CD4-positive, alpha-beta memory T cell (primary cell): ENCODE measurements around the gene ZC3H12C. TPM values are rescaled to one million over a fixed set of nuclear protein-coding genes. Genes with fewer than 3 reads are reported as not detected.

Source experiments
- CTCF ChIA-PET: fragments of 350-600 bp; sonication (Branson Sonifier 250); formaldehyde crosslinking; loops from one replicate; lab custom pipeline; 2021; ENCODE audit warnings: inconsistent platforms; ENCODE audit not compliant: partially characterized antibody; lab: Charles Lee
- POLR2A ChIA-PET: fragments of 350-600 bp; sonication (Branson Sonifier 250); formaldehyde crosslinking; loops from one replicate; lab custom pipeline; 2021; ENCODE audit not compliant: partially characterized antibody; lab: Charles Lee
- DNase-seq, 5 donors: peaks; one replicate each; pipeline versions ENCODE4 v3.0.0 to v3.0.0-alpha.2; 2020 to 2022; ENCODE audit warnings: mixed read lengths in 1 of 5
- H3K27ac ChIP-seq: one replicate; pipeline ENCODE4 v1.7.0; 2013; ENCODE audit warnings: low read depth, low read length
- H3K27me3 ChIP-seq: 2 replicates; pipeline ENCODE4 v1.7.0; 2013; ENCODE audit warnings: mild to moderate bottlenecking, low read length, moderate library complexity; ENCODE audit not compliant: insufficient read depth
- H3K36me3 ChIP-seq: 2 replicates; pipeline ENCODE4 v1.7.0; 2013; ENCODE audit warnings: mild to moderate bottlenecking, low read length, moderate library complexity; ENCODE audit not compliant: insufficient read depth
- H3K4me1 ChIP-seq: 2 replicates; pipeline ENCODE4 v1.7.0; 2013; ENCODE audit warnings: mild to moderate bottlenecking, low read length, moderate library complexity; ENCODE audit not compliant: insufficient read depth
- H3K4me3 ChIP-seq, 2 donors: one replicate each; pipeline ENCODE4 v1.7.0; 2013; ENCODE audit warnings: low read length in 2 of 2, mild to moderate bottlenecking in 1 of 2
- H3K9me3 ChIP-seq, 2 donors: one replicate each; pipeline ENCODE4 v1.7.0; 2013; ENCODE audit warnings: low read length in 2 of 2, control low read depth in 1 of 2; ENCODE audit not compliant: control insufficient read depth in 1 of 2
- H3K27ac Mint-ChIP-seq, 7 donors: one replicate each; pipeline ENCODE4 v1.8.0; 2020 to 2021; ENCODE audit warnings: mixed read lengths in 7 of 7, mild to moderate bottlenecking in 6 of 7, inconsistent platforms in 3 of 7, moderate library complexity in 3 of 7
- H3K27me3 Mint-ChIP-seq, 2 donors: one replicate each; pipeline ENCODE4 v1.8.0; 2020 to 2021; ENCODE audit warnings: mixed read lengths in 2 of 2
- H3K36me3 Mint-ChIP-seq, 2 donors: one replicate each; pipeline ENCODE4 v1.8.0; 2020 to 2021; ENCODE audit warnings: mixed read lengths in 2 of 2, inconsistent platforms in 1 of 2, mild to moderate bottlenecking in 1 of 2
- H3K4me1 Mint-ChIP-seq, 4 donors: one replicate each; pipeline ENCODE4 v1.8.0; 2020 to 2021; ENCODE audit warnings: mixed read lengths in 4 of 4, mild to moderate bottlenecking in 1 of 4
- H3K4me3 Mint-ChIP-seq, 8 donors: one replicate each; pipeline ENCODE4 v1.8.0; 2020 to 2021; ENCODE audit warnings: mixed read lengths in 8 of 8, mild to moderate bottlenecking in 7 of 8, moderate library complexity in 6 of 8, inconsistent platforms in 3 of 8
- H3K9me3 Mint-ChIP-seq, 8 donors: one replicate each; pipeline ENCODE4 v1.8.0; 2020 to 2021; ENCODE audit warnings: mixed read lengths in 8 of 8, mild to moderate bottlenecking in 5 of 8, inconsistent platforms in 3 of 8, moderate library complexity in 1 of 8
- intact Hi-C: fragments of 100-400 bp; cut with micrococcal nuclease; formaldehyde crosslinking; loops from one replicate; pipeline ENCODE4 v1.15.1; 2023
- polyA plus RNA-seq, 2 donors: library from polyadenylated mRNA; unstranded; fragments of 300-500 nt; fragmentation: Illumina TruSeq; gene quantifications; one replicate each; pipeline ENCODE4 v1.2.3, GENCODE V29; 2021
- total RNA-seq, 2 experiments: library from RNA; stranded (reverse); gene quantifications; one replicate each; pipeline ENCODE4 v1.2.3, GENCODE V29; 2021

The ZC3H12C gene
- total and polyA plus RNA-seq, 4 experiments from 2014 or later: 0.17 TPM; not detected in 2

- Mint-ChIP-seq H3K9me3 (no peaks in the 10 kb centered on the region), H3K4me3 (no peak overlapping the region), H3K36me3 (no peaks in the 10 kb centered on the region), H3K27me3 (peaks cover 4 to 24% of the 10 kb centered on the region in 2 donors), H3K4me1 (no peaks in the 10 kb centered on the region), H3K27ac (no peak overlapping the region)
- H3K27me3 ChIP-seq: no peaks in the 10 kb centered on the region
- intact Hi-C loops: no loop called here
- no peak for DNase-seq
- no peak overlapping the region for H3K27ac ChIP-seq
- no peaks in the 10 kb centered on the region for H3K36me3 ChIP-seq
- POLR2A ChIA-PET: no interaction called here
- CTCF ChIA-PET: interaction anchor here (1.0 kb wide), 1 partner anchor 9 kb away, joined by 3 read pairs; no protein-coding TSS in a partner anchor
- no peaks in the 10 kb centered on the region for H3K9me3 ChIP-seq
- no peak overlapping the region for H3K4me3 ChIP-seq
- no peaks in the 10 kb centered on the region for H3K4me1 ChIP-seq
Measured at GRCh38 chr11:110153474-110153873, 60.3 kb downstream of the ZC3H12C start.

- no peaks in the 10 kb centered on the region for H3K36me3 Mint-ChIP-seq
- no peak overlapping the region for H3K27ac Mint-ChIP-seq
- Histone ChIP-seq H3K27ac (no peak overlapping the region), H3K4me1 (no peaks in the 10 kb centered on the region), H3K4me3 (no peak overlapping the region), H3K9me3 (no peaks in the 10 kb centered on the region), H3K27me3 (no peaks in the 10 kb centered on the region), H3K36me3 (no peaks in the 10 kb centered on the region)
- H3K27me3 Mint-ChIP-seq: peaks cover 3 to 17% of the 10 kb centered on the region in 2 donors
- DNase-seq: no peak
- no peaks in the 10 kb centered on the region for H3K4me1 Mint-ChIP-seq
- ChIA-PET CTCF (no interaction called here), POLR2A (no interaction called here)
- intact Hi-C loops: no loop called here
- H3K4me3 Mint-ChIP-seq: no peak overlapping the region
- no peaks in the 10 kb centered on the region for H3K9me3 Mint-ChIP-seq
Measured at GRCh38 chr11:110156503-110156902, 63.3 kb downstream of the ZC3H12C start.

GRCh38 chr11:110158317-110159200 lies 65.4 kb downstream of the ZC3H12C start:
- CTCF ChIA-PET: no interaction called here
- no peaks in the 10 kb centered on the region for H3K36me3 ChIP-seq
- Mint-ChIP-seq H3K27ac (no peak overlapping the region), H3K36me3 (no peaks in the 10 kb centered on the region), H3K9me3 (no peaks in the 10 kb centered on the region), H3K4me1 (no peaks in the 10 kb centered on the region), H3K4me3 (no peak overlapping the region), H3K27me3 (peaks cover 6 to 16% of the 10 kb centered on the region in 2 donors)
- intact Hi-C loops: no loop called here
- no peak for DNase-seq
- H3K9me3 ChIP-seq: no peaks in the 10 kb centered on the region
- POLR2A ChIA-PET: no interaction called here
- no peaks in the 10 kb centered on the region for H3K4me1 ChIP-seq
- H3K27ac ChIP-seq: no peak overlapping the region
- no peaks in the 10 kb centered on the region for H3K27me3 ChIP-seq
- no peak overlapping the region for H3K4me3 ChIP-seq

- no peaks in the 10 kb centered on the region for H3K36me3 ChIP-seq
- H3K9me3 Mint-ChIP-seq: no peaks in the 10 kb centered on the region
Measured at GRCh38 chr11:110159476-110159875, 66.3 kb downstream of the ZC3H12C start.

GRCh38 chr11:110160016-110160415 lies 66.8 kb downstream of the ZC3H12C start:
- intact Hi-C loops: no loop called here
- H3K9me3 Mint-ChIP-seq: no peaks in the 10 kb centered on the region
- Histone ChIP-seq H3K4me1 (no peaks in the 10 kb centered on the region), H3K36me3 (no peaks in the 10 kb centered on the region), H3K27ac (no peak overlapping the region), H3K4me3 (no peak overlapping the region), H3K27me3 (no peaks in the 10 kb centered on the region), H3K9me3 (no peaks in the 10 kb centered on the region)
- ChIA-PET CTCF (no interaction called here), POLR2A (interaction anchor here (0.6 kb wide), 1 partner anchor 9 kb away, joined by 3 read pairs; no protein-coding TSS in a partner anchor)
- H3K27me3 Mint-ChIP-seq: peaks cover 6 to 15% of the 10 kb centered on the region in 2 donors
- H3K4me1 Mint-ChIP-seq: no peaks in the 10 kb centered on the region
- H3K27ac Mint-ChIP-seq: no peak overlapping the region
- H3K36me3 Mint-ChIP-seq: no peaks in the 10 kb centered on the region
- H3K4me3 Mint-ChIP-seq: no peak overlapping the region
- no peak for DNase-seq

More at GRCh38 chr11:110159476-110159875, 66.3 kb downstream of the ZC3H12C start:
- Mint-ChIP-seq H3K27ac (no peak overlapping the region), H3K4me3 (no peak overlapping the region), H3K4me1 (no peaks in the 10 kb centered on the region), H3K36me3 (no peaks in the 10 kb centered on the region), H3K27me3 (peaks cover 6 to 14% of the 10 kb centered on the region in 2 donors)
- CTCF ChIA-PET: no interaction called here
- no peak for DNase-seq
- no peaks in the 10 kb centered on the region for H3K4me1 ChIP-seq
- POLR2A ChIA-PET: no interaction called here
- no peak overlapping the region for H3K4me3 ChIP-seq
- H3K9me3 ChIP-seq: no peaks in the 10 kb centered on the region
- intact Hi-C loops: no loop called here
- no peak overlapping the region for H3K27ac ChIP-seq
- no peaks in the 10 kb centered on the region for H3K27me3 ChIP-seq

GRCh38 chr11:110160437-110160836 lies 67.2 kb downstream of the ZC3H12C start:
- Histone ChIP-seq H3K27me3 (no peaks in the 10 kb centered on the region), H3K36me3 (no peaks in the 10 kb centered on the region), H3K4me3 (no peak overlapping the region), H3K4me1 (no peaks in the 10 kb centered on the region), H3K9me3 (no peaks in the 10 kb centered on the region), H3K27ac (no peak overlapping the region)
- ChIA-PET CTCF (no interaction called here), POLR2A (interaction anchor here (0.6 kb wide), 1 partner anchor 8 kb away, joined by 3 read pairs; no protein-coding TSS in a partner anchor)
- intact Hi-C loops: no loop called here
- Mint-ChIP-seq H3K36me3 (no peaks in the 10 kb centered on the region), H3K9me3 (no peaks in the 10 kb centered on the region), H3K4me1 (no peaks in the 10 kb centered on the region), H3K4me3 (no peak overlapping the region), H3K27ac (no peak overlapping the region), H3K27me3 (peaks cover 6 to 18% of the 10 kb centered on the region in 2 donors)
- no peak for DNase-seq

- H3K9me3 Mint-ChIP-seq: no peaks in the 10 kb centered on the region
- no peak for DNase-seq
- POLR2A ChIA-PET: no interaction called here
- H3K27me3 Mint-ChIP-seq: peaks cover 4 to 18% of the 10 kb centered on the region in 2 donors
- no peaks in the 10 kb centered on the region for H3K9me3 ChIP-seq
- H3K36me3 Mint-ChIP-seq: no peaks in the 10 kb centered on the region
- H3K27ac Mint-ChIP-seq: no peak overlapping the region
- H3K4me1 Mint-ChIP-seq: no peaks in the 10 kb centered on the region
- intact Hi-C loops: no loop called here
- no peak overlapping the region for H3K4me3 Mint-ChIP-seq
- CTCF ChIA-PET: no interaction called here
- H3K36me3 ChIP-seq: no peaks in the 10 kb centered on the region
- H3K27ac ChIP-seq: no peak overlapping the region
- no peaks in the 10 kb centered on the region for H3K27me3 ChIP-seq
- no peaks in the 10 kb centered on the region for H3K4me1 ChIP-seq
- H3K4me3 ChIP-seq: no peak overlapping the region
Measured at GRCh38 chr11:110161061-110161460, 67.9 kb downstream of the ZC3H12C start.
